Central memory CD4-positive, alpha-beta T cell (primary cell): Measurements from ENCODE around the gene MED8.
A peak's percentile ranks its signal among the peaks of the same experiment; 100 is the strongest.

Source experiments
- DNase-seq: peaks from one replicate; pipeline ENCODE4 v3.0.0; 2022
- total RNA-seq, 3 experiments: gene quantifications; one replicate each; lab custom pipeline; 2026; lab: John Stamatoyannopoulos, UW

Gene MED8
- 11.4 to 55.7 (median 30.5) reads per million in 3 experiments for total RNA-seq

GRCh38 chr1:43389326-43390313, at the start of gene MED8, which contains the start of gene SZT2:
MED8 (minus strand) TSS chr1:43389800; CDS start chr1:43389764, 36 bp downstream.
SZT2 (plus strand) TSS chr1:43389899; CDS start chr1:43389969, 70 bp downstream.
- peak; percentile 85 for DNase-seq

- no peak for DNase-seq
Measured at GRCh38 chr1:43438953-43439581, 49.5 kb upstream of the MED8 start.

GRCh38 chr1:43438576-43438952, 49.0 kb upstream of the MED8 start:
- no peak for DNase-seq

GRCh38 chr1:43438006-43438405, 48.4 kb upstream of the MED8 start:
- no peak for DNase-seq

GRCh38 chr1:43437031-43437973, 47.7 kb upstream of the MED8 start:
- DNase-seq: no peak

GRCh38 chr1:43436371-43436770, 46.8 kb upstream of the MED8 start:
- no peak for DNase-seq

GRCh38 chr1:43435146-43436145, 45.8 kb upstream of the MED8 start:
- no peak for DNase-seq

- DNase-seq: no peak
Measured at GRCh38 chr1:43434256-43434655, 44.7 kb upstream of the MED8 start.

- no peak for DNase-seq
Measured at GRCh38 chr1:43432907-43433306, 43.3 kb upstream of the MED8 start.

- no peak for DNase-seq
Measured at GRCh38 chr1:43432171-43432860, 42.7 kb upstream of the MED8 start.

GRCh38 chr1:43431676-43432075, 42.1 kb upstream of the MED8 start:
- DNase-seq: no peak

GRCh38 chr1:43430831-43431230, 41.2 kb upstream of the MED8 start:
- DNase-seq: no peak

- no peak for DNase-seq
Measured at GRCh38 chr1:43427941-43428340, 38.3 kb upstream of the MED8 start.

- DNase-seq: no peak
Measured at GRCh38 chr1:43427524-43427923, 37.9 kb upstream of the MED8 start.

- DNase-seq: no peak
Measured at GRCh38 chr1:43426221-43426620, 36.6 kb upstream of the MED8 start.

- no peak for DNase-seq
Measured at GRCh38 chr1:43425045-43425444, 35.4 kb upstream of the MED8 start.

GRCh38 chr1:43423672-43424550, 34.3 kb upstream of the MED8 start:
- DNase-seq: no peak

- no peak for DNase-seq
Measured at GRCh38 chr1:43422995-43423671, 33.5 kb upstream of the MED8 start.
